A673 (cell line): ENCODE results near the gene MRPL12. TPM values are rescaled to one million over a fixed set of nuclear protein-coding genes. Genes with fewer than 3 reads are reported as not detected.

Source experiments
- BruUV-seq: library from RNA; stranded (reverse); fragments of 400-500 nt; replicated peaks from 2 replicates; lab custom pipeline; 2021; lab: Mats Ljungman, UMichigan
- CTCF ChIA-PET: fragments of 300-600 bp; sonication (Branson Sonifier 250); formaldehyde crosslinking; loops from one replicate; lab custom pipeline; 2022; ENCODE audit warnings: antibody characterized with exemption; lab: Charles Lee
- POLR2A ChIA-PET: fragments of 300-600 bp; sonication (Branson Sonifier 250); formaldehyde crosslinking; loops from one replicate; lab custom pipeline; 2022; ENCODE audit warnings: antibody characterized with exemption; ENCODE audit not compliant: low non-redundant PET; lab: Charles Lee
- DNase-seq: peaks from one replicate; pipeline ENCODE4 v3.0.0-alpha.2; 2015; ENCODE audit warnings: low spot score
- H3K27ac ChIP-seq: fragments of 200-600 bp; sonication (generic); 2 replicates; pipeline ENCODE4 v1.5.1; 2016; ENCODE audit warnings: mixed run types, low read depth, mild to moderate bottlenecking, mixed read lengths, antibody characterized with exemption, low read length; ENCODE audit not compliant: poor library complexity, severe bottlenecking
- H3K27me3 ChIP-seq: fragments of 200-600 bp; sonication (generic); replicated peaks from 2 replicates; pipeline ENCODE4 v1.6.1; 2017; ENCODE audit warnings: mixed run types, low read depth, mild to moderate bottlenecking, mixed read lengths, antibody characterized with exemption, low read length; ENCODE audit not compliant: insufficient read depth, poor library complexity
- H3K36me3 ChIP-seq: fragments of 200-600 bp; sonication (generic); 2 replicates; pipeline ENCODE4 v1.6.1; 2016; ENCODE audit warnings: mixed run types, mild to moderate bottlenecking, mixed read lengths, antibody characterized with exemption, low read length; ENCODE audit not compliant: insufficient read depth, poor library complexity, severe bottlenecking
- H3K4me1 ChIP-seq: fragments of 200-600 bp; sonication (generic); 2 replicates; pipeline ENCODE4 v1.6.1; 2017; ENCODE audit warnings: mixed run types, mild to moderate bottlenecking, mixed read lengths, antibody characterized with exemption, low read length; ENCODE audit not compliant: insufficient read depth, poor library complexity, severe bottlenecking
- H3K4me3 ChIP-seq: fragments of 200-600 bp; sonication (generic); 2 replicates; pipeline ENCODE4 v1.5.1; 2016; ENCODE audit warnings: low read depth, mixed run types, mild to moderate bottlenecking, mixed read lengths, low read length; ENCODE audit not compliant: poor library complexity, severe bottlenecking
- H3K9me3 ChIP-seq: fragments of 200-600 bp; sonication (generic); 2 replicates; pipeline ENCODE4 v1.6.1; 2016; ENCODE audit warnings: mixed run types, low read depth, mild to moderate bottlenecking, mixed read lengths, antibody characterized with exemption, low read length; ENCODE audit not compliant: poor library complexity, severe bottlenecking
- EZH2 ChIP-seq: fragments of 200-600 bp; sonication (generic); IDR thresholded peaks from 2 replicates; pipeline ENCODE4 v1.6.1; 2017; ENCODE audit warnings: borderline replicate concordance, low read depth, mild to moderate bottlenecking, mixed read lengths, antibody characterized with exemption, low read length; ENCODE audit not compliant: poor library complexity, severe bottlenecking
- intact Hi-C: fragments of 100-400 bp; cut with micrococcal nuclease; formaldehyde crosslinking; loops from one replicate; pipeline ENCODE4 v1.10.0; 2022; ENCODE audit not compliant: unreplicated experiment
- total RNA-seq: library from RNA; stranded (reverse); gene quantifications from 2 replicates; pipeline ENCODE4 v1.2.3, GENCODE V29; 2021
- TF ChIP-seq, protein P1 (sequence below): fragments of 300-800, 200-600 bp; sonication (generic); conservative IDR thresholded peaks from 2 replicates; pipeline ENCODE4 v1.5.1; 2017; ENCODE audit warnings: low read depth, mild to moderate bottlenecking, antibody characterized with exemption, low read length, moderate library complexity, mixed read lengths

The MRPL12 gene
- total RNA-seq, 1 experiment from 2014 or later = 186 TPM

GRCh38 chr17:81725439-81725838, 22.3 kb downstream of the MRPL12 start:
- DNase-seq = no peak
- POLR2A ChIA-PET = no interaction called here

GRCh38 chr17:81726004-81726403, 22.8 kb downstream of the MRPL12 start:
- ChIA-PET POLR2A (no interaction called here), CTCF (no interaction called here)
- H3K27ac ChIP-seq = no peak overlapping the region
- H3K4me3 ChIP-seq = no peak overlapping the region
- no peak for DNase-seq
- H3K27me3 ChIP-seq = no peaks in the 10 kb centered on the region
- BruUV-seq = no TSS peak
- H3K36me3 ChIP-seq = no peaks in the 10 kb centered on the region
- no peaks in the 10 kb centered on the region for H3K9me3 ChIP-seq
- intact Hi-C loops = no loop called here
- H3K4me1 ChIP-seq = peaks cover 12% of the 10 kb centered on the region
- no peak for TF ChIP-seq EZH2
- TF ChIP-seq, protein P1, sequence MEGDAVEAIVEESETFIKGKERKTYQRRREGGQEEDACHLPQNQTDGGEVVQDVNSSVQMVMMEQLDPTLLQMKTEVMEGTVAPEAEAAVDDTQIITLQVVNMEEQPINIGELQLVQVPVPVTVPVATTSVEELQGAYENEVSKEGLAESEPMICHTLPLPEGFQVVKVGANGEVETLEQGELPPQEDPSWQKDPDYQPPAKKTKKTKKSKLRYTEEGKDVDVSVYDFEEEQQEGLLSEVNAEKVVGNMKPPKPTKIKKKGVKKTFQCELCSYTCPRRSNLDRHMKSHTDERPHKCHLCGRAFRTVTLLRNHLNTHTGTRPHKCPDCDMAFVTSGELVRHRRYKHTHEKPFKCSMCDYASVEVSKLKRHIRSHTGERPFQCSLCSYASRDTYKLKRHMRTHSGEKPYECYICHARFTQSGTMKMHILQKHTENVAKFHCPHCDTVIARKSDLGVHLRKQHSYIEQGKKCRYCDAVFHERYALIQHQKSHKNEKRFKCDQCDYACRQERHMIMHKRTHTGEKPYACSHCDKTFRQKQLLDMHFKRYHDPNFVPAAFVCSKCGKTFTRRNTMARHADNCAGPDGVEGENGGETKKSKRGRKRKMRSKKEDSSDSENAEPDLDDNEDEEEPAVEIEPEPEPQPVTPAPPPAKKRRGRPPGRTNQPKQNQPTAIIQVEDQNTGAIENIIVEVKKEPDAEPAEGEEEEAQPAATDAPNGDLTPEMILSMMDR = no peak

More at GRCh38 chr17:81725439-81725838, 22.3 kb downstream of the MRPL12 start:
- Histone ChIP-seq H3K36me3 (no peaks in the 10 kb centered on the region), H3K4me3 (no peak overlapping the region), H3K9me3 (no peaks in the 10 kb centered on the region), H3K27me3 (no peaks in the 10 kb centered on the region), H3K4me1 (peaks cover 11% of the 10 kb centered on the region), H3K27ac (no peak overlapping the region)
- BruUV-seq = no TSS peak
- intact Hi-C loops = no loop called here
- CTCF ChIA-PET = no interaction called here
- TF ChIP-seq, protein P1 = no peak
- no peak for TF ChIP-seq EZH2

GRCh38 chr17:81727324-81728031, 24.3 kb downstream of the MRPL12 start:
- ChIA-PET CTCF (interaction anchor here (0.5 kb wide), 1 partner anchor 52 kb away, joined by 4 read pairs; no protein-coding TSS in a partner anchor), POLR2A (interaction anchor here (0.6 kb wide), 1 partner anchor 197 kb away, joined by 4 read pairs; no protein-coding TSS in a partner anchor)
- intact Hi-C loops = no loop called here
- no TSS peak for BruUV-seq
- no peak overlapping the region for H3K27ac ChIP-seq
- TF ChIP-seq EZH2 = no peak
- TF ChIP-seq, protein P1 = no peak
- H3K4me1 ChIP-seq = peaks cover 20% of the 10 kb centered on the region
- H3K4me3 ChIP-seq = no peak overlapping the region
- no peak for DNase-seq
- H3K9me3 ChIP-seq = no peaks in the 10 kb centered on the region
- H3K36me3 ChIP-seq = no peaks in the 10 kb centered on the region
- H3K27me3 ChIP-seq = no peaks in the 10 kb centered on the region
